ENCODE measurements around the gene PDHA2.

DNA sequence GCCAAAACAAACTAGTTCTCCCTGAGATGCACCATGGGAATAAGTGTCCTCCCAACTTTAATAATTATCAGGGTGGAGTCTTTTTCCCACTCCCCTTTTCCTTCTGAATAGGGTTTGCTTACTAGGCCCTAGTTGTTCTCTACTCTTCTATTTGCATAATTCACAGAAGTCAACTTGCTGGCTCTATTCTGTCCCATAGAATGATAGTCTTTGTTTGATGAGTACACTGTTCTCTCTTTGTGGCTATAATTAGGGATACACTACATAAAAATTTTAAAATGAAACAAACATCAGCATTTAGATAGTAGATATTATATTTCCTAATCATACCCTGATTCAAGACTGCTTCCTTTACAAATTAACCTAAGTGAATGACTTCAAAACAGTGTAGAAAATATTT lies 10.3 kb downstream of the PDHA2 start:
- TF ChIP-seq, protein P1, sequence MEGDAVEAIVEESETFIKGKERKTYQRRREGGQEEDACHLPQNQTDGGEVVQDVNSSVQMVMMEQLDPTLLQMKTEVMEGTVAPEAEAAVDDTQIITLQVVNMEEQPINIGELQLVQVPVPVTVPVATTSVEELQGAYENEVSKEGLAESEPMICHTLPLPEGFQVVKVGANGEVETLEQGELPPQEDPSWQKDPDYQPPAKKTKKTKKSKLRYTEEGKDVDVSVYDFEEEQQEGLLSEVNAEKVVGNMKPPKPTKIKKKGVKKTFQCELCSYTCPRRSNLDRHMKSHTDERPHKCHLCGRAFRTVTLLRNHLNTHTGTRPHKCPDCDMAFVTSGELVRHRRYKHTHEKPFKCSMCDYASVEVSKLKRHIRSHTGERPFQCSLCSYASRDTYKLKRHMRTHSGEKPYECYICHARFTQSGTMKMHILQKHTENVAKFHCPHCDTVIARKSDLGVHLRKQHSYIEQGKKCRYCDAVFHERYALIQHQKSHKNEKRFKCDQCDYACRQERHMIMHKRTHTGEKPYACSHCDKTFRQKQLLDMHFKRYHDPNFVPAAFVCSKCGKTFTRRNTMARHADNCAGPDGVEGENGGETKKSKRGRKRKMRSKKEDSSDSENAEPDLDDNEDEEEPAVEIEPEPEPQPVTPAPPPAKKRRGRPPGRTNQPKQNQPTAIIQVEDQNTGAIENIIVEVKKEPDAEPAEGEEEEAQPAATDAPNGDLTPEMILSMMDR (IDR thresholded peaks at IDR 0.05), result no peak
- no peak for TF ChIP-seq EZH2 (IDR thresholded peaks at IDR 0.05; ENCODE audit: borderline replicate concordance, insufficient read depth, low read depth, low read length, poor library complexity, severe bottlenecking)
